ENCODE results near the gene GLOD5. TPM values are rescaled to one million over a fixed set of nuclear protein-coding genes. Genes with fewer than 3 reads are reported as not detected.
"Not testable (repeated sequence)": the region's sequence is repeated elsewhere in the genome, so short reads cannot be mapped to it uniquely, and the experiment has no call there.

GLOD5 gene
- total and polyA plus RNA-seq, 2 of the 8 experiments (the other 6 are each of a cell fraction or from before 2014, with no cell fraction given) = 0.18 TPM; not detected in 1

DNA sequence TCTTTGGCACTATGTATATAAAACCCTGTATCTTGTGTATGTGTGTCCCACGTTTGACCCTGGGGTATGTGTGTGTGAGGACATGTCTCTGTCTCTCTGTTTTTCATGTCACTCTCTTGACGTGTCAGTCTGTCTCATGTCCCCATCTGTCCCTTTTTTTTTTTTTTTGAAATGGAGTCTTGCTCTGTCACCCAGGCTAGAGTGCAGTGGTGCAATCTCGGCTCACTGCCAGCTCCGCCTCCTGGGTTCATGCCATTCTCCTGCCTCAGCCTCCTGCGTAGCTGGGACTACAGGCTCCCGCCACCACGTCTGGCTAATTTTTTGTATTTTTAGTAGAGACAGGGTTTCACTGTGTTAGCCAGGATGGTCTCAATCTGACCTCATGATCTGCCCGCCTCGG, 57.8 kb downstream of the GLOD5 start:
- H2BK20ac ChIP-seq (ENCODE audit: low read length); H2BK5ac ChIP-seq (ENCODE audit: low read depth, low read length); H3K4ac ChIP-seq (replicated peaks; ENCODE audit: insufficient read length, low read depth, low read length); DNase-seq (ENCODE audit: low read depth in 1 of 2, low spot score in 2 of 2); H3K9me3 ChIP-seq (ENCODE audit: insufficient read depth in 2 of 2, low read depth in 1 of 2, low read length in 1 of 2); H3K9ac ChIP-seq (replicated peaks in 1 of 4; ENCODE audit: extremely low read depth in 1 of 4, low read depth in 3 of 4, low read length in 3 of 4); H3K27ac ChIP-seq (ENCODE audit: low read depth, low read length); H4K5ac ChIP-seq (ENCODE audit: insufficient read length, low read depth, low read length); FAIRE-seq; H2BK120ac ChIP-seq (replicated peaks; ENCODE audit: low read depth, low read length); H2AFZ ChIP-seq (ENCODE audit: low read length); H3K23ac ChIP-seq (ENCODE audit: insufficient read length); H3K14ac ChIP-seq (ENCODE audit: insufficient read length); H2BK12ac ChIP-seq (ENCODE audit: low read depth, low read length); H3K79me1 ChIP-seq (ENCODE audit: low read depth, low read length); H3K4me3 ChIP-seq (ENCODE audit: extremely low read depth in 1 of 4, insufficient read depth in 2 of 4, low read depth in 3 of 4, low read length in 4 of 4); H2BK15ac ChIP-seq (ENCODE audit: low read length); H4K8ac ChIP-seq (ENCODE audit: extremely low read depth, insufficient read depth, low read length); H2AK5ac ChIP-seq (ENCODE audit: low read depth, low read length); H3K18ac ChIP-seq (ENCODE audit: extremely low read depth, low read length); H3K4me1 ChIP-seq (replicated peaks in 1 of 4; ENCODE audit: control insufficient read depth in 3 of 4, insufficient read depth in 4 of 4, low read length in 3 of 4); H3K56ac ChIP-seq (replicated peaks; ENCODE audit: insufficient read length, low read depth, low read length); H3K27me3 ChIP-seq (replicated peaks in 1 of 4; ENCODE audit: control insufficient read depth in 3 of 4, extremely low read depth in 1 of 4, insufficient read depth in 3 of 4, low read length in 3 of 4); H4K91ac ChIP-seq (replicated peaks; ENCODE audit: insufficient read length, low read length); POLR2A ChIA-PET (ENCODE audit: partially characterized antibody); H3K79me2 ChIP-seq (ENCODE audit: control insufficient read depth in 1 of 2, insufficient read depth in 2 of 2, low read length in 2 of 2); H3K23me2 ChIP-seq (ENCODE audit: low read depth, low read length); H3K4me2 ChIP-seq (ENCODE audit: insufficient read depth in 1 of 2, low read depth in 2 of 2, low read length in 2 of 2); H4K20me1 ChIP-seq (replicated peaks in 1 of 2; ENCODE audit: control insufficient read depth in 1 of 2, insufficient read depth in 2 of 2, low read length in 2 of 2): not testable (repeated sequence)
- WGBS, 2 experiments (ENCODE audit: extremely low coverage in 1 of 2, insufficient coverage in 1 of 2, insufficient read length in 1 of 2, insufficient replicate concordance in 2 of 2, low coverage in 1 of 2, low lambda C conversion rate in 2 of 2, missing lambda C conversion rate in 1 of 2) = no CpG with 5 or more reads among the region's 9 CpGs
- peaks cover 0 to 12% (median 6%) of the 10 kb centered on the region in 4 experiments; a peak in 5 of 8 replicates for H3K36me3 ChIP-seq (ENCODE audit: control insufficient read depth in 2 of 4, insufficient read depth in 4 of 4, low read length in 3 of 4)
- CTCF ChIA-PET (ENCODE audit: partially characterized antibody) = interaction anchor here (0.6 kb wide), 1 partner anchor 133 kb away, joined by 3 read pairs; no protein-coding TSS in a partner anchor

Data from H1 (cell line).